Endodermal cell (in vitro differentiated cells): ENCODE measurements around the gene OR1F1. TPM values are rescaled to one million over a fixed set of nuclear protein-coding genes. Genes with fewer than 3 reads are reported as not detected.

Source experiments
- DNase-seq: peaks from one replicate; pipeline ENCODE4 v3.0.0-alpha.2; 2017
- H3K27ac ChIP-seq: 2 replicates; pipeline ENCODE4 v1.5.1; 2013; ENCODE audit warnings: mild to moderate bottlenecking, low read depth, low read length, moderate library complexity
- H3K27me3 ChIP-seq: 2 replicates; pipeline ENCODE4 v1.6.1; 2013; ENCODE audit warnings: mild to moderate bottlenecking, low read length, moderate library complexity; ENCODE audit not compliant: insufficient read depth, control insufficient read depth, poor library complexity, severe bottlenecking
- H3K36me3 ChIP-seq: 2 replicates; pipeline ENCODE4 v1.7.0; 2013; ENCODE audit warnings: mild to moderate bottlenecking, low read length, moderate library complexity; ENCODE audit not compliant: control insufficient read depth, insufficient read depth
- H3K4me1 ChIP-seq: one replicate; pipeline ENCODE4 v1.7.0; 2013; ENCODE audit warnings: low read length; ENCODE audit not compliant: control insufficient read depth, insufficient read depth
- H3K4me3 ChIP-seq: 2 replicates; pipeline ENCODE4 v1.5.1; 2013; ENCODE audit warnings: mild to moderate bottlenecking, low read length, moderate library complexity
- H3K9ac ChIP-seq: 2 replicates; pipeline ENCODE4 v1.6.1; 2013; ENCODE audit warnings: mild to moderate bottlenecking, low read length, moderate library complexity; ENCODE audit not compliant: poor library complexity, severe bottlenecking; ENCODE audit errors: extremely low read depth
- H3K9me3 ChIP-seq: 2 replicates; pipeline ENCODE4 v1.6.1; 2013; ENCODE audit warnings: mild to moderate bottlenecking, low read length, moderate library complexity; ENCODE audit not compliant: control insufficient read depth
- H3K27ac Mint-ChIP-seq: 2 replicates; pipeline ENCODE4 v1.8.0; 2020; ENCODE audit warnings: mixed read lengths
- H3K27me3 Mint-ChIP-seq: 2 replicates; pipeline ENCODE4 v1.8.0; 2021; ENCODE audit warnings: mild to moderate bottlenecking, mixed read lengths; ENCODE audit not compliant: insufficient read depth
- H3K36me3 Mint-ChIP-seq: 2 replicates; pipeline ENCODE4 v1.8.0; 2020; ENCODE audit warnings: low read depth, mixed read lengths
- H3K4me1 Mint-ChIP-seq: 2 replicates; pipeline ENCODE4 v1.8.0; 2020; ENCODE audit warnings: mixed read lengths
- H3K4me3 Mint-ChIP-seq: 2 replicates; pipeline ENCODE4 v1.8.0; 2020; ENCODE audit warnings: mild to moderate bottlenecking, moderate library complexity, mixed read lengths
- H3K9me3 Mint-ChIP-seq: 2 replicates; pipeline ENCODE4 v1.8.0; 2020; ENCODE audit warnings: mild to moderate bottlenecking, mixed read lengths
- CTCF ChIP-seq: fragments of 200-600 bp; sonication (generic); conservative IDR thresholded peaks from 2 replicates; pipeline ENCODE4 v1.5.0; 2021; ENCODE audit warnings: antibody characterized with exemption, mild to moderate bottlenecking
- WGBS, 2 experiments: methylation state at CpG; one replicate each; pipeline versions ENCODE4 v1.1.5 to v1.1.7; 2013; ENCODE audit warnings: missing lambda C conversion rate in 2 of 2, mixed read lengths in 1 of 2; ENCODE audit not compliant: insufficient coverage in 1 of 2, insufficient read length in 1 of 2; 5-methylcytosine and 5-hydroxymethylcytosine counted together
- total RNA-seq, 2 donors: library from RNA; stranded (reverse); fragmentation: NEBNext Ultra II Directional in 1 of 2; extraction: Animal tissue kit (Norgen Biotek cat#: 25700) in 1 of 2; gene quantifications; 2 replicates in 1 of 2; 3 replicates in 1 of 2; pipeline ENCODE4 v1.2.1, GENCODE V29; 2021

OR1F1 gene
- total RNA-seq, 2 donors from 2014 or later = 0.29 TPM; not detected in 1

- peak overlapping the region; percentile 35 for H3K27ac Mint-ChIP-seq
- H3K9me3 ChIP-seq = no peaks in the 10 kb centered on the region
- H3K4me3 ChIP-seq = peak overlapping the region; percentile 88
- DNase-seq = peak; percentile 93
- H3K4me1 Mint-ChIP-seq = peaks cover 7% of the 10 kb centered on the region
- peaks cover 36% of the 10 kb centered on the region for H3K27me3 ChIP-seq
- no peak overlapping the region for H3K27ac ChIP-seq
- no peaks in the 10 kb centered on the region for H3K36me3 Mint-ChIP-seq
- H3K4me1 ChIP-seq = no peaks in the 10 kb centered on the region
- TF ChIP-seq CTCF = no peak
- no peaks in the 10 kb centered on the region for H3K36me3 ChIP-seq
- H3K4me3 Mint-ChIP-seq = peak overlapping the region; percentile 93
- peaks cover 66% of the 10 kb centered on the region for H3K27me3 Mint-ChIP-seq
- peaks cover 9% of the 10 kb centered on the region for H3K9me3 Mint-ChIP-seq
- WGBS, 2 experiments = 0% methylated on average over 59 to 61 of the region's 61 CpGs
- peak overlapping the region; percentile 51 for H3K9ac ChIP-seq
These were observed 1.2 kb downstream of the OR1F1 start for GRCh38 chr16:3188925-3189825.

DNA sequence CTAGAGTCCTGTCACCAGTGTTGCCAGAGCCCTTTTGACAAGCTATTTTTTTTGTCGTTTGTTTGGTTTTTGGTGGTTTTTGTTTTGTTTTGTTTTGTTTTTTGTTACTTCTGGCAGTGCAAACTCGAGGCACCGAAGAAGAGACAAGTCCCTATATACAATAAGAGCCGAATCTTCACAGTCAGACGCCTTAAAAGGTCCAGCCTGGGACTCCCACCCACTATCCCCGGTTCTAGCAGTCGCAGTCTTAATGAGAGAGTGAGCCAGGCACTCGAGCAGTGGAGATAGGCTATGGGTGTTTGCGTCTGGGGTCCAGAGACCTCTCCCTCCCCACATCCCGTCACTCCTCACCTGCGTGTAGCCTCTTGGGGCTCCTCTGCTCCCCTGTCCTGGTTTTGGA is 1.9 kb downstream of the OR1F1 start:
- peaks cover 7% of the 10 kb centered on the region for H3K4me1 Mint-ChIP-seq
- peak overlapping the region; percentile 30 for H3K27ac Mint-ChIP-seq
- Histone ChIP-seq H3K4me3 (peak overlapping the region; percentile 88), H3K9ac (no peak overlapping the region), H3K27ac (no peak overlapping the region), H3K27me3 (peaks cover 36% of the 10 kb centered on the region), H3K36me3 (no peaks in the 10 kb centered on the region), H3K9me3 (no peaks in the 10 kb centered on the region), H3K4me1 (no peaks in the 10 kb centered on the region)
- H3K36me3 Mint-ChIP-seq = no peaks in the 10 kb centered on the region
- H3K9me3 Mint-ChIP-seq = peaks cover 9% of the 10 kb centered on the region
- no peak for TF ChIP-seq CTCF
- WGBS, 2 experiments = 10 to 26% methylated on average over 3 to 11 of the region's 11 CpGs
- peak; percentile 56 for DNase-seq
- H3K4me3 Mint-ChIP-seq = peak overlapping the region; percentile 93
- H3K27me3 Mint-ChIP-seq = peaks cover 67% of the 10 kb centered on the region

DNA sequence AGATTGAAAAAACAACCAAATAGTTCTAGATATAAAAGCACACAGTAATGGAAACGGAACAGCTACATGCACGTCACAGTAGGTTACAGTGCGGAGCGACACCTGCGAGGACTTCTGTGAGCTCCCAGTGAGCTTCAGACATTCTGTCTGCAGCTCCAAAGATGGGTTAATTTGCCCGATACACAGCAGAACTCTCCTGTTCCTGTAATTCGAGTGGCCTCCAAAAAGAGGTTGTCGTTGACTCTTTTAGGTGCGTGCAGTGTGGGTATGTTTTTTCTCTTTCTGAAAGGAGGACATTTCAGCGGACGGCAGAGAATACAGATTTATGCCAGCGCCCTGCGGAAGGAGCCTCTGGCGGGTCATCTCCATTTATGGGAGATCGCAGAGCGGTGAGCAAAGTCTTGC is 2.9 kb downstream of the OR1F1 start:
- Histone ChIP-seq H3K4me1 (no peaks in the 10 kb centered on the region), H3K4me3 (peak overlapping the region; percentile 88), H3K27ac (no peak overlapping the region), H3K9me3 (no peaks in the 10 kb centered on the region), H3K36me3 (no peaks in the 10 kb centered on the region), H3K9ac (no peak overlapping the region), H3K27me3 (peaks cover 44% of the 10 kb centered on the region)
- no peak for DNase-seq
- WGBS, 2 experiments = 2 to 3% methylated on average over 14 to 16 of the region's 16 CpGs
- Mint-ChIP-seq H3K27me3 (peaks cover 68% of the 10 kb centered on the region), H3K4me3 (peak overlapping the region; percentile 93), H3K36me3 (no peaks in the 10 kb centered on the region), H3K4me1 (peaks cover 7% of the 10 kb centered on the region), H3K9me3 (peaks cover 9% of the 10 kb centered on the region), H3K27ac (peak overlapping the region; percentile 32)
- TF ChIP-seq CTCF = no peak
